Epidermal melanocyte (primary cell): ENCODE measurements around the gene MON2.

ENCODE experiments used
- DNase-seq: peaks from one replicate; pipeline ENCODE4 v3.0.0; 2011; ENCODE audit warnings: low spot score; ENCODE audit not compliant: insufficient read length

MON2 gene

DNA sequence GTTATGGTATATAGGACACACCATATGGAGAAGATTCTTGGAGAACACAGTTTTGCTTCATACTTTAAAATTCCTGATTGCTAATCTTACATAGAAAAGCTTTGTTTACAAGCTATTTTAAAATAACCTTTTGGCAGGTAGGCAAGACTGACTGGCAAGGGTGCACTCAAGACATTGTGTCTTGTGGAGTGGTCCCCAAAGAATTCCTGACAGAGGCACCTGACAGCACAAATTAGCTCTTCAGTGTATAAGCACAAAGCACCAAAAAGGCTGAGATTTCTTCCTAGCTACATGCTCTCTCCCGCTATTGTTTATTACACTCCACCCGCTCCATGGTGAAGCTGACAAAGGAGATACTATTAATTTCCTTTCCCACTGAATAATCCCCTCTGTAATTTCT is 139.4 kb downstream of the MON2 start:
- DNase-seq: no peak

DNA sequence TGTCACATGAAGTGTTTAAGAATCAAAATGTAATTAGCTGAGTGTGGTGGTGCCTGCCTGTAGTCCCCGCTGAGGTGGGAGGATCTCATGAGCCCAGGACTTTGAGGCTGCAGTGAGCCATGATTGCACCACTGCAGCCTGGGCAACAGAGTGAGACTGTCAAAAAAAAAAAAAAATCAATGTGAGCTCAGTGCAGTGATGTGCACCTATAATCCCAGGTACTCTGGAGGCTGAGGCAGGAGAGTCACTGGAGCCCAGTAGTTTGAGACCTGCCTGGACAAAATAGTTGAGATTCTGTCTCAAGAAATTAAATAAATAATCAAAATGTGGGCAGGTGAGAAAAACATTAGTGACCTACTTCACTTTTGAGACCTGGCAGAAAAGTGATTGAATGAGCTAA is 140.0 kb downstream of the MON2 start:
- no peak for DNase-seq

DNA sequence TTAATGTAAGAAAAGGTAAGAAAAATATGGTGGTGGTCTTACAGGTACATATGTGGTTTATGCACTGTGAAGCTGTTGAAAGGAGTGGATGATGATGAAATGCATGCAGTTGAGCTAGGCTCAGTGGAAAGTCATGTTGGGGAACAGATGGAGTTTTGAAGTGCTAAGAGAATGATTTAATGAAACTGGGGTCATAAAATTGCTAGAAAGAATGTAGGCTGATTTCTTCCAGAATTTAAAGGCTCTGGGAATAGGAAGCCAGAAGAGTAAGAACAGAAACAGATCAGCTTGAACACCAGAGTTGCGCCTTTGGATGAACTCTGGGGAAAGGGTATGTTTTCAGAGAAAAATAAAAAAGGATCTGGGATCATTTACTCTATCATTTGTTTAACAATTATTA is 146.5 kb downstream of the MON2 start:
- no peak for DNase-seq

DNA sequence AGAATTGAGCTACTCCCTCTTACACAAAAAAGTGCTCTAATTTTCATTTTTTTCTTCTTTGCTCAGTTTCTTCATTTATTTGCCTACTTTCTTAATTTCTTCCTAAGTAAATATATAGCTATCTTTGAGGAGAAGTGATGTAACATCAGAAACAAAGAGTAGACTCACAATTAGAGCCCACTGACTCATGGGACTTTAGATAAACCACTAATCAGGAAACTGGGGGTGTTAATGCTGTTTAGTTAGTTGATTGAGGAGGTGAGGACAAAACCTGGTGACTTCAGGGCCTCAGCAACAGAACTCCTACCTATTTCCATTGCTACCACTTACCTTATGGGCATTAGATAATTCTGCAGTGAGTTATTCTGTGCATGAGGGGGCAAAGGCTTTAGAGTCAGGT is 151.7 kb downstream of the MON2 start:
- no peak for DNase-seq

DNA sequence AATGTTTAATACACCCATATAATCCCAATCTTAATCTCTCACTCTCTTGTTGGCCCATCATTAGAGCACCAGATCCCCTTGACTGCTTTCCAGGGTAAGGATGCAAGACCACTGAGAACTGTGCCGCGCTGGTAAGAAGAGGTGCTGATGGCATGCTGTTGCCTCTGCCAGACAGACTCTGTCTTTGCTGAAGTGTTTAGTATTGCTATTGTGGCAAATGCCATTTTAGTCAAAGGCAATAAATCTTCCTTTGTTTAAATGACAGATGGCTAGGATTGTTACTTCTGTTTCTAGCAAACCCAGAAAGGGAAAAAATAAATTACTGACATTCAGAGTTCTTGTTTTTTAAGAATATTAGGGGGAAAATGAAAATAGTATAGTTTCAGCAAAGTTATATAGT is 152.3 kb downstream of the MON2 start:
- DNase-seq: no peak

DNA sequence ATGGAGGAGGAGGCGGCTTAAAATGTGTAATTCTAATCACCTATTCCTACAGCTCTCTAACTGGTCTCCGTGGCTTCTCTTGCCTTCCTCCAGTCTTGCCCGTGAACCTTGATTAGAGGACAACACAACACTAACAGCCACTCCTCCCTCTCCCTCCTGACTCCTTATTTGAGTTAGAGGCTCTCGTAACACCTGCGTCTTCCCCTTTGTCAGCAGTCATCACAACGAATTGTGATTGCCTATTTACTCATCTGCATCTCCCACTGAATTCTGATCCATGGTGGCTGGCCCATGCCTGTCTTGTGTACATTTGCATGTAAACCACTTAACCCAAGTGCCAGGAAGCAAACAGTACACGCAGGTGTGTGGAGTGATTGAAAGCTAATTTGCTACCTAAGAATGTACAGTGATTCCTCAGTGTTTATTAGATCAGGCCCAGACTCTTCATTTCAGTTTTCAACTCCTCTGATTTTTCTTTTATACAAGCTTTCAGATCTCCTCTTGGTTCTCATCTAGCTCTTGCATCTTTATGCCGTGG is 154.5 kb downstream of the MON2 start:
- no peak for DNase-seq

DNA sequence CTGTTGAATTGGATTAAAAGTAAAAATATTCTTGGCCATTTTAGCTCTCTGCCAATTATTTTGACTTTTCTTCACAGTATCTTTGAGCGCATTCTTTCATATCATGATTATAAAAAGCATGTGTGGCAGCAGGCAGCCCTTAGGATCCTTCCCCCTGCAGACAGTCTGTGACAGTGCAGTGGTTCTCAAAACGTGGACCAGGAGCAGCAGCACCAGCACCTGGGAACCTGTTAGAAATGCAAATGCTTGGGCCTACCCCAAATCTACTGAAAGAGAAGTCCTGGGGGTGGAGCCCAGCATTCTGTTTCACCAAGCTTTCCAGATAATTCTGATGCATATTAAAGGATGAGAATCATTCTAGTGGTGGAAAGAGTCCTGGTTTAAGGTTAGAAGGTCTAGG is 155.6 kb downstream of the MON2 start:
- DNase-seq: no peak

DNA sequence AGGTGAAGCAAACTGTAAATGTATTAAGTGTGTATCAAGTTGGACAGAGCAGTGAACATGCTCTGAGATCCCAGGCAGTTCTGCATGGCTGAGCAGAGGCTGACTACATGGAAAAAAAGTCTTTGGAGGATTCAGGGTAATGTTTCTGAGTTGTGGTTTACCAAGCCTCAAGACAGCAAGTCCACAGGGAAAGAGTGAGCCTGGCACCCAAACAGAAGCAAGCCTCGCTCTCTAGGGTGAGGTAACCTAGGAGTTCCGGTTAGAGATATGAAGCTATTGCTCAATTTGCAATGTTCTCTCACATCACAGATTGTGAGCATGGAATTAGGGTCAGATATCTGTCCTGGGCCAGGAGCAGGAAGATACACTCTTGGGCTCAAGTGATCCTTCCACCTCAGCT is 158.6 kb downstream of the MON2 start:
- no peak for DNase-seq

DNA sequence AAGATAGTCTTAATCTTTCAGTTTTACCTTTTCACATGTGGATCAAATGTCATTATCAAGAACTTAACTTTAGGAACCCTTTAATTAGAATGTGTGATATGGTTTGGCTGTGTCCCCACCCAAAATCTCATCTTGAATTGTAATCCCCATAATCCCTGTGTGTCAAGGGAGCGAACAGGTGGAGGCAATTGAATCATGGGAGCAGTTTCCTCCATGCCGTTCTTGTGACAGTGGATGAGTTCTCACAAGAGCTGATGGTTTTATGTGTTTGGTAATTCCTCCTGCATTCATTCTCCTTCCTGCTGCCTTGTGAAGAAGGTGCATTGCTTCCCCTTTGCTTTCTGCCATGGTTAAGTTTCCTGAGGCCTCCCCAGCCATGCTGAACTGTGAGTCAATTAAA is 160.6 kb downstream of the MON2 start:
- DNase-seq: no peak

DNA sequence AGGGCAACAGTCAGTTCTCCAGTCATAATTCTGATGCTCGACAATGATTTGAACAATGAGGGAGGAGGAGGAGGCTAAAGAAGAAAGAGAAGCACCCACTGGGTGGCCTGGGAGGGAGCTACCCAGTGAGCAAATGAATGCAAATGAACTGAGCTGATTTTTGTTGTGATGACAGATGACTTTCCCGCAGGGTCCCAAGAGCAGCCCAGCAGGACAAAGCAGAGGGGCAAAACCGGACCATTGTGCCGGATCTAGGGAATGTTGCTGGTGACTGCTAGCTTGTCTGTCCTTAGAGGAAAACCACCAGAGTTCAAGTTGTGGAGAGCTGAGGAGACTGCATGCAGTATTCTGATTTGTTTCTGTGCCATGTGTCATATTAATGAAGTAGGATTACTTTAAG is 162.8 kb downstream of the MON2 start:
- no peak for DNase-seq

DNA sequence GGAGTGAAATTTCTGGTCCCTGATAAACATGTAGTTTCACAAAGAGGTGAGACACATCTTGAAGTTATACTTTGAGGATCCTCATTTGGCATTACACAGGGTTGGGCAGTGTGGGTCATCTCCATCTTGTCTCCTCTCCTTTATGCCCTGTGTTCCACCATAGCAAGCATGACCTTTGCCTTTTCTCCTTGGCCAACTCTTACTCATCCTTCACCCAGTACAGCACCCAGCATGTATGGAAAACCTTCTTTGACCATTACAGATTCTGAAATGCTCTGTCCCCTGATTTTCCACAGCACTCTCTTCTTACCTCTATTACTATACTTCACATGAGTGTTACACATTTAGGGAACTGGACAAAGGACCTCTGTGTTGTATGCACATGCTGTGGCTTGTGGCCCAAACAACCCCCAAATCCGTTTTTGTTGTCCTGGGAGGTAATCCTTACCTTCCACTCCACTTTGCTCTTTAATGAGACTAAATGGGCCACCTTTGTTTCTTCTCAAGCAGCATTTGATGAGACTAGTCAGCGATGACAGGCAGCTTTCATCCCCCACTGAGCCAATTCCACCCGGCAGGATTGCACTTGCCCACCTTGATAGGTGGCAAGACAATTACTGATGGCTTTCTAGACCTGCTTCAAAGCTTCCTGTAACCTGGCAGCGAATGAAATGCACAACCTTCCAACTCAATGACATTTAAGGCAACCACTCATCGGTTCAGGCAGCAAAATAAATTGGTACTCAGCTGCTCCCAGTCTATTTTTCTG is 163.5 kb downstream of the MON2 start:
- DNase-seq: no peak

DNA sequence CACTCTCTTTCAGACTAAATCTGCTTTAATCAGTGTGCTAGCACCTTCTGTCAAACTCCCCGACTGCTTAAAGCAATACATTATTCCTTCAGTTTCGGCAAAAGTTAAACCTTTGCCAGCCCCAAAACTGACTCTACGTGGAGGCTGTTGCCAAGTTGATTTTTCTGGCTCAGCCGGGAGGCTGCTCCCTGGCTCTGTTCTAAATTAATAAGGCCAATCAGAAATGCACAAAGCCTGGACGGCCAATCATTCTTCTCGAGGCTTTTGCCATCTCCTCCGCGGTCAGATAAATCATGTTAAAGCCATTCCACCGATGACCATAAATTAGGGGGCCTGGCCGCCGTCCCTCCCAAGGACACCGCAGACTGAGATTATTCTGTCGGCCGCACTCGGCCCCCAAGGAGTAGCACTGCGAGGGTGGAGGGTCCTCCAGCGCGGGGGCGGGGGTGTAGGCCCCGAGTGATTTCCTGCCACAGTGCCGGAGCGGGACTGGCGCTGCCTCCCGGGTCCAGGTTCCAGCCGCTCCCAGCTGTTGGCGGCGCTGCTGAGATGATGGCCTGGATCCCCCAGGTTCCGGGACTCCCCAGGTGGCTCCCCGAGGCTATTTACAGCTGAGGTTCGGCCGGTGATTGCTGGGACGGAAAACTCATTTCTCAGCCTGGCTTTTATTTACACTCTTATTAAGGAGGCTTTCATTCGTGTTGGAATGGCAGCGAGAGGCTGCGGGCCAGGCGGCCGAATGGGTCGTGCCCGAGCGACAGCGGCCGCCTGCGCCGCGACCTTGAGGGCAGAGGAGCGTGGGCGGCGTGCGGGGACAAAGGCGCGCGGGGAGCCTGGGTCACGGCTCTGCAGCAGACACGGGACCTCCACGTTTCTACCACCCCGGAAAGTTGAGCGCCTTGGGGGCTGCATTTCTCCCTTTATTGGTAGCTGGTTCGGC is 165.1 kb downstream of the MON2 start:
- peak; percentile 91 for DNase-seq

DNA sequence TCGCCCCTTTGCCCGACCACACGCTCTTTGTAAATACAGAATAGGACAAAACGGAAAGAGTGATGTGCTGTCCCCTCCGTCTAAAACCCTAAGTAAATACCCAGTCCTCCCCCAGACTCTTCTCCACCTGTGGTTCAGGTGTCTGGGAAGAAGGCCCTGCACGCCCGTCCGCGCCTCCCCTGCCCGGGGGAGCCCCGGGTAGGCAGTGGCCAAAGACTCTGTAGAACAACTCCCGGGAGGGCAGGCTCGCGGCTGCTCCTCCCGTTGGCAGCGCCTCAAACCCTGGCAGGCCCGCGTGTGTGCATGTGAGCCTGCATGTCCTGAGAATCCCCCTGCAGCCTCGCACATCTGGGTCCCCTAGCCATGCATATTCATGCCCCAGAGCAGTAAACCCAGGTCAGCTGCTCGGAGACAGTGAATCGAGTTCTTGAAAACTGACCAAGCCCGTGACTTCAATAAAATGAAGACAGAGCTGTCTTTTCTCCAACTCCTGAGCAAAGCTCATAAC is 165.8 kb downstream of the MON2 start:
- peak; percentile 85 for DNase-seq

DNA sequence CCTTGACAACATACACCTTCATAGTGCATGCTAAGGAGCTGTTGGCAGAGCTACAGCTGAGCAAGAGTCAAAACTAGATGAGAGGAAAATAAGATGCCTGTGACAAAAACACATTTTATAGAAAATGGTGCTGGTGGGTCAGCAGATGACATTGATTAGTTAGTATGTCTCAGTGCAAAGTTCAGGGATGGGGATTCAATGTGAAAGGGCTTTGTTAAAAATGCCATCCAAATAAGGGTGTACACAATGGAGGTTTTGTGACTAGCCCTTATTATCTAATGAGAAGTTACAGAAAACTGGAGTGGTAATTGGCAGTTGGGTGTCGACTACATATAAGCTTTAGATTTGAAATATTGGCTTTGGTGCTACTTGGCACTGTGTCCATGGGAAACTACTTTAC is 169.0 kb downstream of the MON2 start:
- no peak for DNase-seq

DNA sequence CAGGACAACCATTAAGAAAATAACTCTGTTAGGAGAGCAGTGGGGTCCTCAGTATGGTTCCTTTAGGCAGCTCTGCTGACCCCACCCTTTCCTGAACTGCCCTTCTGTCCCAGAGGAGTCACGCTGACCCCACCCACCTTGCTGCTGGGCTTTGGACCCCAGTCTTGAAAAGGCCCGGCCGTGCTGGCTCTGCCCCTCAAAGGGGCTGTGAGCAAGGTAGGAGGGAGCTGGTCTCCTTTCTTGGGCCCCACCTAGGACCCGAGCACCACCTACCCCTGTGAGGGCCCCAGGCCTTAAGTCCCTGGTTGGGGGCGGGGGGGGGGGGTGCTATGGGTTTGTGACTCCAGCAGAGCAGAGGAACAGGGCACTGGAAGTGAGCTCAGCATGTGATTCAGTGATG is 171.1 kb downstream of the MON2 start:
- no peak for DNase-seq

DNA sequence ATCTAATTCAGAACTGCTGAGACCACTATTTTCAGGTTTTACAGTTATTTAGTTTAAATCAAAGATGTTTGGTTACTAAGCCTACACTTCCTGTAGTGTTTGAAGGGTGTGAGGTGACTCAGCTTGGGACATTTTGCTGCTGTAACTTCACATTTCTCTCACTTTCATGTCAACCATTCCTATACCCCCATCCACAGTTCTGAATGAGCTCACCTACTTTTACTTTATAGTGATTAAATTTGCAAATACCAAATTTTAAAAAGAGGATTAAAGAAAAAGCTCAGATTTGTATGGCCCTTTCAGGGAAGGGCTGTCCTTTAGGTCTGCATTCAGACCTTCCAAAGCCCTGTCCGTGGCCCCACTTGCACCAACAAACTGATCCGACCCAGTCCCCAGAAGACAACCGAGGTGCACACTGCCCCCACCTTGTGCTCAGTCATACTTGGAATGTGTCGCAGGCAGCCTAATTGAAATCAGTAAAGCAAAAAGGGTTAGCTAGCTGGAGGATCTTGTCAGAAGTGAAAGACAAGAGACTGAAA is 174.4 kb downstream of the MON2 start:
- DNase-seq: no peak

DNA sequence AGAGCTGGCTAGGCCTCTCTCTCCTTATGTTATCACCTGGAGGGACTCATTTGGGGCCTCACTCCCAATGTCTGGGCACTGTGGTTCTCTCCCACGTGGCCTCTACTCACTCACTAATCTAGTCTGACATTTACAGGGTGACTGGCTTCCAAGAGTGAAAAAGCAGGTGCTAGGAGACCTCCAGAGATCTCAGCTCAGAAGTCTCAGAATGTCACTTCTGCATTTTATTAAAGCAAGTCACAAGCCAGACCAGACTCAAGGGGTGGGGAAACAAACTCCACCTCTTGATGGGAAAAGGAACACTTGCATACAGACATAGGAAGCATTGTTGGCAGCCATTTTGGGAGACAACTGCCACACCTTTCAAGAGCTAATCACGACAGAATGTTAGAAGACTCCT is 175.9 kb downstream of the MON2 start:
- no peak for DNase-seq

DNA sequence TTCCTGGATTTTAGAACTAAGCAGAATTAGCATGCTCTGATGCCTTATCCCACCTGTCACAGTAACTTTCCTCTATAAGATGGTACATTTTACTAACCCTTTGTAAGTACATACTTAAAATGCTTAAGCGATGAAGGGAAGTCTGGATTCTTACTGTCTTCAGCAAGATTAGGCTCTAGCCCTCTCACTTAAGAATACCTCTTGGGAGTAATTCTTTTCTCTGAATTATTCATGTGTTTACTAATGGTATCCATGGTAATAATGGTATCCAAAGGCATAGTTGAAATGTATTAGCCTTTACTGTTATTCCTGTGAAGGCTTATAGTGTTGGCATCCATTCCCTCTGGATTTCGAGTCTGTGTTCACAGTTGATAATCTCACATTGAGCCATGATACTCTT is 176.9 kb downstream of the MON2 start:
- no peak for DNase-seq

DNA sequence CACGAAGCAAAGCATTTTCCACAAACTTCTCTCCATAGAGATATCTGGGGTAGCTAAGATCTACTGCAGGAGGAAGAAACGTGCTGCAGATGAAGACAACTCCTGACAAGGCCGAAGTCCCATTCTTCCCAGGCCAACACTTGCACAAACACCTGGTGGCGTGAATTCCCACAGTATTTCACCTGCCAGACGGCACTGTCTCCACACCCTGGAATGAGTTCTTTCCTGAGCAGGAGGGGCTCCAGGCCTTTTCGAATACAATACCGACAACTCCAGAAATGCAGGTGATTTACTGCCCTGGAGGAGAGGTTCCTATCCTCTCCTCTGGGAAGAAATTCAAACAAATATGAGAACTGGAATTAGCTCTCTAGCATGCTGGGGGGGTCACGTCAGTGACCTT is 179.9 kb downstream of the MON2 start:
- DNase-seq: no peak

DNA sequence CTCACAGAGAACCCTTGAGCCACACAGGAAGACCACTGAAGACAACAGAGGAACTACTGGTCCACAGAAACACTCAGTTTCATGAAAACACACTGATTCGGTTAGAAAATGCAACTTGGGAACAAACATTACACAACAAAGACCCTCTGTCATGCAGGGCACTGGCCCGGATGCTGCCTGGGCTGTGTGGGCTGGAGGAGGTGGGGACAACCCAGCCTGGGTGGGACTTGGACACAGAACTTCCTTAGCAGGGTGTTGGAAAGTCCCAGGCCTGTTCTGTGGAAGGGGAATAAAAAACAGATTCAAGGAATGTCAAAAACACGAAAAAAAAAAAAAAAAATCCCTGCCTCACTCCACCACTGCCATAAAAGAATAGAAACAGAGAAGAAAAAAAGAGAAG is 181.0 kb downstream of the MON2 start:
- no peak for DNase-seq

DNA sequence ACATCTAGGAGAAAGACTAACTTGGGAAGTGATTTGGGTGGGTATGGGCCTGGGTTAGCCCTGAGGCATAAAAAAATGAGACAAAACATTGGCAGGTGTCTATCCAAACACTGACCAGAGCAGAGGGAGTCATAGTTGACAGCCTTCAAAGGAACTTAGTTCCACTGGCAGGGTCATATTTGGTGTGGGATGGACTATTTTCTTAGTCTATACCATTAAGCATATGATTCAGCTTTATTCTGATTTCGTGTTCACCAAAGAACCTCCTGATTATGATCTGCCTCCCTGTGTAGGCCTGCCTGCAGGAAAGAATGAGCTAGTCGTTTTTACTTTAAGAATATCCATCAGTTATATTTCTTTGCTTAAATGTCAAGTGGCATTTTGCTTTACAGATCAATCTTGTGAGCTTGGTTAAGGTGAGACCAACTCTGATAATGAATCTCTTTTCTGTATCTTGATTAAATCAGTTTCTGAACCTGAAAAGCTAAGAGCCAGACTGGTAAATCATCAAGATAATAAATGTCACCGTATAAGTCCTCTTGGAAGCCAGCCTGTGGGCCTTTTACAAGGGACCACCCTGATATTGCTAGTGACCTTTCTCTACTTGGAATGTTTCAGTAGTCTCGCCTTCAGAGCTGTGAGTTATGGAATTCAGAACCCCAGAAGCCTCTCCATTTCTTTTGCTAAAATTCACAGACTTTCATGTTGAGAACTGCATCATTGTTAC is 182.9 kb downstream of the MON2 start:
- no peak for DNase-seq
